Measurements from ENCODE around the gene TRIM32. TPM values are rescaled to one million over a fixed set of nuclear protein-coding genes. Genes with fewer than 3 reads are reported as not detected.

Gene TRIM32
- total and polyA plus RNA-seq, 2 of the 13 experiments (the other 11 are each of a cell fraction or from before 2014, with no cell fraction given) = 6.5 to 7.7 TPM

DNA sequence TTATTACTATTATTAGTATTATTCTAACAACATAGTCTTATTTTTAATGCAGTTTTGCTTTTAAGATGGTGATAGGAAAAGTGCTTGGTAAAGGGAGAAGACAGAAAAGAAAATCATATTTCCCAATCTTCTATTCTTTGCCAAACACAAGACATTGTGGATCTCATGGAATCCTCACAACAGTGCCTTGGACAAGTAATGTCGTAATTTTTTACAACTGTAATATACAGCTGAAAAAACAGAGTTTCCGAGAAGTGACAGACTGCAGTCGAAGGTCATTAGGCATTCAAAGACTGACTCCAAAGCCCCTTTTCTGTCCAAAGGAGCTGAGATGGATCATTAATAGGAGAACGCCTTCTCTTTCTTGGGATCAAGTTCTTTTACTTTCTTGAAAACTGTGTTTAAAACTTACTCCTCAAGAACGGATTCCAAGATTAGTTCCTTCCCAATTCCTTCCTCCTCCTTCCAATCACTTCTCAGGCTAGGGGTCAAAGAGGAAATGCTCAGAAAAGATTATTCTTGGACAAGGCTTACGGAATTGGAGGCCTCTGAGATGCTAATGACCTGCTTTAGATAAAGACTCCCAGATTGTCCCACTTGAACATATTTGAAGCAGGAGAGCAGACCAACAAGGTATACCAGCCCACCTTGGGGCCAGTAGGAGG lies 24.3 kb upstream of the TRIM32 start:
- FAIRE-seq (no peak), ATAC-seq (no peak), DNase-seq (ENCODE audit: low spot score) (no peak)
- no peaks in the 10 kb centered on the region for H4K20me1 ChIP-seq (ENCODE audit: insufficient read depth, low read length)
- intact Hi-C loops (cut with micrococcal nuclease; ENCODE audit: unreplicated experiment) = loop anchor here (5.0 kb wide), 1 partner anchor 780 kb away; no protein-coding TSS in a partner anchor
- H3K27ac ChIP-seq (ENCODE audit: extremely low read length, insufficient read depth, low read length) = no peak overlapping the region
- no peak overlapping the region for H3K9ac ChIP-seq (ENCODE audit: insufficient read depth, low read depth, low read length)
- no peak overlapping the region for H3K4me3 ChIP-seq (replicated peaks in 1 of 3; ENCODE audit: insufficient read depth in 1 of 3, low read depth in 2 of 3, low read length in 3 of 3)
- H3K9me3 ChIP-seq (ENCODE audit: low read length) = no peaks in the 10 kb centered on the region
- 91% methylated on average over 6 of the region's 6 CpGs for WGBS (ENCODE audit: low lambda C conversion rate)
- H3K79me2 ChIP-seq (ENCODE audit: insufficient read depth, low read length) = no peaks in the 10 kb centered on the region
- BruUV-seq (replicated peaks) = no TSS peak
- ChIA-PET POLR2A (no interaction called here), CTCF (ENCODE audit: low intra/inter-chr PET ratio, low total read pairs) (no interaction called here)
- peaks cover 8% of the 10 kb centered on the region; the same call in 1 of the 2 replicates for H3K4me1 ChIP-seq (ENCODE audit: insufficient read depth, low read length)
- in situ Hi-C loops (cut with HindIII; ENCODE audit: extremely low pct_ligation_motif_present, low pct_unique_long_range_greater_than_20kb) = loop anchor here (5.0 kb wide), 2 partner anchors 510 to 780 kb away; partner anchors contain the start of gene PAPPA
- no peaks in the 10 kb centered on the region for H3K36me3 ChIP-seq (replicated peaks in 1 of 2; ENCODE audit: control insufficient read depth in 1 of 2, insufficient read depth in 2 of 2, low read length in 2 of 2)
- no peak for TF ChIP-seq ATRX (CRISPR knock-in tag; IDR thresholded peaks at IDR 0.05; ENCODE audit: borderline replicate concordance)
- TF ChIP-seq, protein P1, sequence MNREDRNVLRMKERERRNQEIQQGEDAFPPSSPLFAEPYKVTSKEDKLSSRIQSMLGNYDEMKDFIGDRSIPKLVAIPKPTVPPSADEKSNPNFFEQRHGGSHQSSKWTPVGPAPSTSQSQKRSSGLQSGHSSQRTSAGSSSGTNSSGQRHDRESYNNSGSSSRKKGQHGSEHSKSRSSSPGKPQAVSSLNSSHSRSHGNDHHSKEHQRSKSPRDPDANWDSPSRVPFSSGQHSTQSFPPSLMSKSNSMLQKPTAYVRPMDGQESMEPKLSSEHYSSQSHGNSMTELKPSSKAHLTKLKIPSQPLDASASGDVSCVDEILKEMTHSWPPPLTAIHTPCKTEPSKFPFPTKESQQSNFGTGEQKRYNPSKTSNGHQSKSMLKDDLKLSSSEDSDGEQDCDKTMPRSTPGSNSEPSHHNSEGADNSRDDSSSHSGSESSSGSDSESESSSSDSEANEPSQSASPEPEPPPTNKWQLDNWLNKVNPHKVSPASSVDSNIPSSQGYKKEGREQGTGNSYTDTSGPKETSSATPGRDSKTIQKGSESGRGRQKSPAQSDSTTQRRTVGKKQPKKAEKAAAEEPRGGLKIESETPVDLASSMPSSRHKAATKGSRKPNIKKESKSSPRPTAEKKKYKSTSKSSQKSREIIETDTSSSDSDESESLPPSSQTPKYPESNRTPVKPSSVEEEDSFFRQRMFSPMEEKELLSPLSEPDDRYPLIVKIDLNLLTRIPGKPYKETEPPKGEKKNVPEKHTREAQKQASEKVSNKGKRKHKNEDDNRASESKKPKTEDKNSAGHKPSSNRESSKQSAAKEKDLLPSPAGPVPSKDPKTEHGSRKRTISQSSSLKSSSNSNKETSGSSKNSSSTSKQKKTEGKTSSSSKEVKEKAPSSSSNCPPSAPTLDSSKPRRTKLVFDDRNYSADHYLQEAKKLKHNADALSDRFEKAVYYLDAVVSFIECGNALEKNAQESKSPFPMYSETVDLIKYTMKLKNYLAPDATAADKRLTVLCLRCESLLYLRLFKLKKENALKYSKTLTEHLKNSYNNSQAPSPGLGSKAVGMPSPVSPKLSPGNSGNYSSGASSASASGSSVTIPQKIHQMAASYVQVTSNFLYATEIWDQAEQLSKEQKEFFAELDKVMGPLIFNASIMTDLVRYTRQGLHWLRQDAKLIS (CRISPR knock-in tag; IDR thresholded peaks at IDR 0.05) = no peak
- TF ChIP-seq BCL6 (CRISPR knock-in tag; IDR thresholded peaks at IDR 0.05) = no peak
- TF ChIP-seq RFXANK (CRISPR knock-in tag; IDR thresholded peaks at IDR 0.05) = no peak
- TF ChIP-seq THAP11 (CRISPR knock-in tag; IDR thresholded peaks at IDR 0.05) = no peak
- TF ChIP-seq SSRP1 (CRISPR knock-in tag; IDR thresholded peaks at IDR 0.05) = no peak
- TF ChIP-seq FOSL2 (CRISPR knock-in tag; IDR thresholded peaks at IDR 0.05) = no peak
- no peak for TF ChIP-seq RFX3 (CRISPR knock-in tag; IDR thresholded peaks at IDR 0.05)
- no peak for TF ChIP-seq ZFP36L1 (CRISPR knock-in tag; IDR thresholded peaks at IDR 0.05)
- no peak for TF ChIP-seq MIER2 (CRISPR knock-in tag; IDR thresholded peaks at IDR 0.05)
- TF ChIP-seq ZNF768 (CRISPR knock-in tag; IDR thresholded peaks at IDR 0.05) = no peak
- TF ChIP-seq ATM (IDR thresholded peaks at IDR 0.05; ENCODE audit: borderline replicate concordance) = no peak
- no peak for TF ChIP-seq RBM22 (optimal IDR thresholded peaks at IDR 0.05; ENCODE audit: low read length)
- no peak for TF ChIP-seq PREB (CRISPR knock-in tag; IDR thresholded peaks at IDR 0.05)
- no peak for TF ChIP-seq KDM6A (CRISPR knock-in tag; IDR thresholded peaks at IDR 0.05; ENCODE audit: low read depth)
- no peak for TF ChIP-seq MXD1 (CRISPR knock-in tag; IDR thresholded peaks at IDR 0.05)
- no peaks in the 10 kb centered on the region for H3K27me3 ChIP-seq (ENCODE audit: control insufficient read depth in 1 of 2, insufficient read depth in 2 of 2, low read length in 2 of 2)
- H2AFZ ChIP-seq (ENCODE audit: low read length) = no peak overlapping the region
- no peak overlapping the region for H3K4me2 ChIP-seq (ENCODE audit: low read depth, low read length)
